ENCODE measurements around the gene SYTL3.
"Not testable (repeated sequence)": the region's sequence is repeated elsewhere in the genome, so short reads cannot be mapped to it uniquely, and the experiment has no call there.

The SYTL3 gene

GRCh38 chr6:158642097-158642601, 7.7 kb upstream of the SYTL3 start:
- DNase-seq = no peak

GRCh38 chr6:158643836-158644230, 6.0 kb upstream of the SYTL3 start:
- peak in 1 of 2 donors; percentile 13 for DNase-seq

GRCh38 chr6:158644231-158645063, 5.4 kb upstream of the SYTL3 start, which contains the start of gene DYNLT1:
Gene DYNLT1, minus strand, starts transcription at chr6:158644743. Its CDS starts 35 bp downstream, at chr6:158644708.
- DNase-seq = peak; percentile 93 to 96

GRCh38 chr6:158645064-158646022, 4.5 kb upstream of the SYTL3 start:
- DNase-seq = no peak

GRCh38 chr6:158646023-158646910, 3.6 kb upstream of the SYTL3 start:
- no peak for DNase-seq

- DNase-seq = no peak
Observed at GRCh38 chr6:158647501-158647900, 2.4 kb upstream of the SYTL3 start.

GRCh38 chr6:158648682-158649131, 1.1 kb upstream of the SYTL3 start:
- DNase-seq = peak in 1 of 2 donors; percentile 34

GRCh38 chr6:158651981-158652737, 2.3 kb downstream of the SYTL3 start:
- not testable (repeated sequence) for DNase-seq

- peak; percentile 17 to 47 for DNase-seq
Observed at GRCh38 chr6:158653577-158654354, 3.9 kb downstream of the SYTL3 start.

- peak; percentile 86 to 92 for DNase-seq
Observed at GRCh38 chr6:158654498-158654897, 4.6 kb downstream of the SYTL3 start.

GRCh38 chr6:158654960-158655489, 5.2 kb downstream of the SYTL3 start:
- peak; percentile 79 to 85 for DNase-seq

GRCh38 chr6:158655569-158656450, 6.0 kb downstream of the SYTL3 start:
- DNase-seq = peak in 1 of 2 donors; percentile 25

- not testable (repeated sequence) for DNase-seq
Observed at GRCh38 chr6:158656986-158657385, 7.1 kb downstream of the SYTL3 start.

- DNase-seq = peak in 1 of 2 donors; percentile 21
Observed at GRCh38 chr6:158660333-158660754, 10.5 kb downstream of the SYTL3 start.

- peak in 1 of 2 donors; percentile 49 for DNase-seq
Observed at GRCh38 chr6:158661156-158661685, 11.4 kb downstream of the SYTL3 start.

GRCh38 chr6:158662607-158662953, 12.7 kb downstream of the SYTL3 start:
- peak in 1 of 2 donors; percentile 40 for DNase-seq

- DNase-seq = peak in 1 of 2 donors; percentile 45
Observed at GRCh38 chr6:158662954-158663624, 13.2 kb downstream of the SYTL3 start.

- DNase-seq = no peak
Observed at GRCh38 chr6:158663625-158664165, 13.8 kb downstream of the SYTL3 start.
